GM19438 (cell line): ENCODE measurements around the gene RANGRF.
A peak's percentile ranks its signal among the peaks of the same experiment; 100 is the strongest.
"Not testable (repeated sequence)": the region's sequence is repeated elsewhere in the genome, so short reads cannot be mapped to it uniquely, and the experiment has no call there.

Experiments
- ATAC-seq: cut with Tn5 transposase; IDR thresholded peaks from one replicate; pipeline ENCODE4 v1.9.1; 2021; ENCODE audit warnings: low read depth; ENCODE audit not compliant: unreplicated experiment

RANGRF gene, protein sequence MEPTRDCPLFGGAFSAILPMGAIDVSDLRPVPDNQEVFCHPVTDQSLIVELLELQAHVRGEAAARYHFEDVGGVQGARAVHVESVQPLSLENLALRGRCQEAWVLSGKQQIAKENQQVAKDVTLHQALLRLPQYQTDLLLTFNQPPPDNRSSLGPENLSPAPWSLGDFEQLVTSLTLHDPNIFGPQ

DNA sequence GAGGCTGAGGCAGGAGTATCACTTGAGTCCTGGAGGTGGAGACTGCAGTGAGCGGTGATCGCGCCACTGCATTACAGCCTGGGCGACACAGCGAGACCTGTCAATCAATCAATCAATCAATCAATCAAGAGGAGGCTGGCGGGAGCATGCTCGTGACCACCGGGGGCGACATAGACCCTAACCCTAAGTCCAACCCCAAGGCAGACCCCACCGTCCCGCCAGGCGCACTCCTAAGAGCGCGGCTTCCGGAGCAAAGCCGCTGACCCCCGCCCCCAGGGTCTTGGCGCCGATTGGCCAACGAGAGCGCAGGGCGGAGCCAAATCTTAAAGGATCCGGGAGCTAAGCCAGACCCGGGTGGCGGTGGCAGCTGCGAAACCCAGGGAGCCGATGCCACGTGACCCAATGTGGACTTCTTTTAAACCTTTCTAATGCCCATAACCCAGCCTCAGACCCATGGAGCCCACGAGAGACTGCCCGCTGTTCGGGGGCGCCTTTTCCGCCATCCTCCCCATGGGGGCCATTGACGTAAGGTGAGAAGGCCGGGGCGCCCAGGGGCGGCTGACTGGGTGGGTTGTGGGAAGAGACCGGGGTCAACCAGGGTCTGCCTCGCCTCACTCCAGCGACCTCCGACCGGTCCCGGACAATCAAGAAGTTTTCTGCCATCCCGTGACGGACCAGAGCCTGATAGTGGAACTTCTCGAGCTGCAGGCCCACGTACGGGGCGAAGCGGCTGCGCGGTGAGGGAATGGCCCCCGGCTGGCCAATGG lies at the start of gene RANGRF:
Gene RANGRF, plus strand, starts transcription at position 335 of the 767 bp plus-strand sequence. Its CDS starts 119 bp downstream, at position 454.
- ATAC-seq = peak; percentile 71

DNA sequence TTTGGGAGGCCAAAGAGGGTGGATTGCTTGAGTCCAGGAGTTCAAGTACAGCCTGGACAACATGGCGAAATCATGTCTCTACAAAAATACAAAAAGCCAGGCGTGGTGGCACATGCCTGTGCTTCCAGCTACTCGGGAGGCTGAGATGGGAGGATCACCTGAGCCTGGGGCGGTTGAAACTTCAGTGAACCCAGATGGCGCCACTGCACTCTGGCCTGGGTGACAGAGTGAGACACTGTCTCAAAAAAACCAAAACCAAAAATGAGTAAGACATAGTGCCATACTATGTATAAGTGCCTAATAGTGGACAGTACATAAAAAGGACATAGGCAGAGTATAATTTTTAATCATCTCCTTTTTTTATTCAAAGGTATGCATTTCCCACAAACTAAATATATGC lies 44.6 kb upstream of the RANGRF start:
- no peak for ATAC-seq

GRCh38 chr17:8244768-8245167 lies 43.7 kb upstream of the RANGRF start:
- no peak for ATAC-seq

DNA sequence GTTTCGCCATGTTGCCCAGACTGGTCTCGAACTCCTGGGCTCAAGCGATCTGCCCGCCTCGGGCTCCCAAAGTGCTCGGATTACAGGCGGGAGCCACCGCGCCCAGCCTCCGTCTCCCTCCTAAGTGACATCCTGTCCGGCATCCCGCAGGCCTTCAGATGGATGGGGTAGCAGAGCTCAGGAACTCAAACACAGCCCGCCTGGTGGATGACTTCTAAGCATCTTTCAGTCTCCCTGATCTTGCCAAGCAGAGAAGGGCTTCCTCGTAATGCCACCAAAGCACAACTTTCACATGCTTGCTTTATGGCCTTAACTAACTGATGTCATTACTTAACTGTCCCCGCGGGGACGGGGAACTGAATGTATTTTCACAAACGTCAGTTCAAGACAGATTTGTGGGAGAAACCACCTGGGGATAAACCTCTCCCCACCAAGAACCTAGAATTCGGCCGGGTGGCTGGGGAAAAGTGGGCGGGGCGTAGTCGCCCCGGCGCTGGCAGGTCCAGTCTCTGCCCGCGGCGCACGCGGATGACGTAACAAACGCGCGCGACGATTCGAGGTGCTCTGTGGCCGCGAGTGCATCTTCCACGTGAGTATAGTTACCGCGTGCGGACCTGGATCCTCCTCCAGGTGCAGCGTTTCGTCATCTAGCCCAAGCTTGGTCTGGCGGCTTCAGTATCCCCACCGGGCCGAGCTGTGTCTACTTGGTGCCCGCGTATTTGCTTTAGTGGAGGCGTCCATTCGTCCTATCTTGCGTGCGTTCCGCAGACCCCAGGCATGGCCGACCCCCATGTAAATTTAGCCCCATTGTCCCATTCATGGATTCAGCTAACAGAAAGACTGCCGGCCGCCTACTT lies 39.5 kb upstream of the RANGRF start, which contains the start of gene PFAS:
Gene PFAS, plus strand, starts transcription at position 539 of the 857 bp plus-strand sequence. CDS start 4,649 bp downstream, outside the sequence.
- peak; percentile 44 for ATAC-seq

DNA sequence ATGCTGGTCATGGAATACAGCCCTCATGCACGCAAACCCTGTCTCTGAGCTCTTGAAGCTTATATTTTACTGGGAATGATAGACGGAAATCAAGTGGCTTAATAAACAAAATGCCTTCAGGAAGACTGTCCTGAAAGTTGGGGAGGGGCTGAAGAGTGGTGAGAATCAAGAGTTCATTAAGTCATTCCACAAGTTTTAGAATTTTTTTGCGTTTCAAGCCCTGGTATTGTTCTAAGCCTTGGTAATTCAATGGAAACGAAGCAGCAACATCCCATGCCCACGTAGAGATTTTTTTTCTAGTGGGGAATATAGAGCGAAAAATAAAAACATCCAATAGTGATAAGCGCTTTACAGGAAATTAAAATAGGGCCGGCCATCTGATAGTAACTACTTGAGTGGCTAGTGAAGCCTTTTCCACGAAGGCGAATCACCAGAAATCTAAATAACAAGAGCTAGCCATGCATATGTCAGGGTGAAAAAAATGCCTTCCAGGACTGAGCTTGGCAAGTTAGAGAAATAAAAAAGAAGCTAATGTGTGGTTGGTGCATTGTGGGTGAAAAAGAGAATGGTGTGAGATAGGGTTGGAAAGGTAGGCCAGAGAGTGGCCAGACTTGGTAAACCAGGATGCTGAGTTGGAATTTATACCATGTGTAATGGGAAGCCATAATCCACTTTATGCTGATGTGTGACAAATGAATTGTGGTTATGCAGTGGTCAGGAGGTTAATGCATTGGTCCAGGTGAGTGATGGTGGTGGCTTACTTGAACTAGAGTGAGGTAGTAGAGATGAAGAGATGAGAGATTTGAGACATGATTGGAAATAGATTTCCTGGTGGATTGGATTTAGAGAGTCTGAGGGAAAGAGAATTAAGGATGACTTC lies 38.6 kb upstream of the RANGRF start:
- ATAC-seq = no peak

DNA sequence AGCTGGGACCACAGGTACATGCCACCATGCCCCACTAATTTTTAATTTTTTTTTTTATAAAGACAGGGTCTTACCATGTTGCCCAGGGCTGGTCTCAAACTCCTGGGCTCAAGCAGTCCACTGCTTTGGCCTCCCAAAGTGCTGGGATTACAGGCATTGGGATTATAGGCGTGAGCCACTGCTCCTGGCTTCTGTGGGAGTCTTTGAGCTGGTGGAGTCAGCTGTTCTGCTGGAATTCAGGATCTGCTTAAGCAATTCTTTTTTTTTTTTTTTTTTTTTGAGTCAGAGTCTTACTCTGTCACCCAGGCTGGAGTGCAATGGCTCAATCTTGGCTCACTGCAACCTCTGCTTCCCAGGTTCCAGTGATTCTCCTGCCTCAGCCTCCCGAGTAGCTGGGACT lies 37.1 kb upstream of the RANGRF start:
- ATAC-seq = not testable (repeated sequence)

DNA sequence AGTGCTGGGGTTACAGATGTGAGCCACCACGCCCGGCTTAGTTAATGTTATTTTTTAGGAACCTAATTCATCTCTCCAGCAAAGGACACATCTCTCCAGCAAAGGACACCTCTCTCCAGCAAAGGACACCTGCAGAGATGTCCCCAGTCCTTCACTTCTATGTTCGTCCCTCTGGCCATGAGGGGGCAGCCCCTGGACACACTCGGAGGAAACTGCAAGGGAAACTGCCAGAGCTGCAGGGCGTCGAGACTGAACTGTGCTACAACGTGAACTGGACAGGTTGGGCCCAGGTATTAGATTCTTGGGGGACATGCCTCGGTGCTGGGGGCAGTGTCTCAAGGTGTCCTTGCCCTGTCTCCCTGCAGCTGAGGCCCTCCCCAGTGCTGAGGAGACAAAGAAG lies 34.7 kb upstream of the RANGRF start:
- no peak for ATAC-seq

- ATAC-seq = no peak
These were observed 33.6 kb upstream of the RANGRF start for GRCh38 chr17:8254881-8255280.

DNA sequence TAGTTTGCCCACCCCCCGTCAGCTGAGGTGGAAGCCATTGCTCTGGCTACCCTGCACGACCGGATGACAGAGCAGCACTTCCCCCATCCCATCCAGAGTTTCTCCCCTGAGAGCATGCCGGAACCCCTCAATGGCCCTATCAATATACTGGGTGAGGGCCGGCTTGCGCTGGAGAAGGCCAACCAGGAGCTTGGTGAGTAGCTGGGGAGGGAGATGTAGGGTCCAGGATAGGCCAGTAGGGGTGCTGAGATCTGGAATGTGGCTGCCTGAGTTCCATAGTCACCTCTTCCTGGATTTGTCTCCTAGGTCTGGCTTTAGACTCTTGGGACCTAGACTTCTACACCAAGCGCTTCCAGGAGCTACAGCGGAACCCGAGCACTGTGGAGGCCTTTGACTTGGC lies 33.0 kb upstream of the RANGRF start:
- ATAC-seq = no peak

GRCh38 chr17:8256291-8256690 lies 32.2 kb upstream of the RANGRF start:
- no peak for ATAC-seq

DNA sequence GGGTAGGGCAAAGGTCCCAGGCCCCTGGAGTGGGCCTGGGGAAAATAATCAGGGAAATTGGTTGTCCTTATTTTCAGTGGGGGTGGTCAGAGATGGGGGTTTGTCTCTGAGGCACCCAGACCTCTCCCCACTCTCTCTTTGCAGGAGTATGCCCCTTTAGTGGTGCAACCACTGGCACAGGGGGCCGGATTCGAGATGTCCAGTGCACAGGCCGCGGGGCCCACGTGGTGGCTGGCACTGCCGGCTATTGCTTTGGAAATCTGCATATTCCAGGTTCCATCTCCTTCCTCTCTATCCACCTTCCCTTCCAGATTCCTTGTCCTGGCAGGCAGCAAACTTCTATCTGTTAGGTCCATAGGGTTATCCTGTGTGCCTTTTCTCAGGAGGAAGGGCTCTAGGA lies 31.8 kb upstream of the RANGRF start:
- ATAC-seq = no peak

- ATAC-seq = no peak
These were observed 30.7 kb upstream of the RANGRF start for GRCh38 chr17:8257801-8258200.

DNA sequence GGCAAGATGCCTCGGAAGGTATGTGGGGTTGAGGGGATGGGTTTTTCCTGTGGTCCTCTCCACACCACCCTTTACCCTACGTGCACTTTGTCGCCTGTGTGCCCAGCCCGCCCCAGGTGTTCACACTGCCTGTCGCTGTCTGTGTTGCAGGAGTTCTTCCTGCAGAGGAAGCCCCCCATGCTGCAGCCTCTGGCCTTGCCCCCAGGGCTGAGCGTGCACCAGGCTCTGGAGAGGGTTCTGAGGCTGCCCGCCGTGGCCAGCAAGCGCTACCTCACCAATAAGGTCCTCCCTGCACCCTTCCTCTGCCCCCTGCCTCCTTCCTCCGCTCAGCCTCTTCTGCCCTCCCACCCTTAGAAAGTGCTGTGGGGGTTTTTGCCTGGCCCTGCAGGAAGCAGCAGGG lies 24.1 kb upstream of the RANGRF start:
- no peak for ATAC-seq

GRCh38 chr17:8264836-8265542 lies 23.5 kb upstream of the RANGRF start:
- no peak for ATAC-seq

DNA sequence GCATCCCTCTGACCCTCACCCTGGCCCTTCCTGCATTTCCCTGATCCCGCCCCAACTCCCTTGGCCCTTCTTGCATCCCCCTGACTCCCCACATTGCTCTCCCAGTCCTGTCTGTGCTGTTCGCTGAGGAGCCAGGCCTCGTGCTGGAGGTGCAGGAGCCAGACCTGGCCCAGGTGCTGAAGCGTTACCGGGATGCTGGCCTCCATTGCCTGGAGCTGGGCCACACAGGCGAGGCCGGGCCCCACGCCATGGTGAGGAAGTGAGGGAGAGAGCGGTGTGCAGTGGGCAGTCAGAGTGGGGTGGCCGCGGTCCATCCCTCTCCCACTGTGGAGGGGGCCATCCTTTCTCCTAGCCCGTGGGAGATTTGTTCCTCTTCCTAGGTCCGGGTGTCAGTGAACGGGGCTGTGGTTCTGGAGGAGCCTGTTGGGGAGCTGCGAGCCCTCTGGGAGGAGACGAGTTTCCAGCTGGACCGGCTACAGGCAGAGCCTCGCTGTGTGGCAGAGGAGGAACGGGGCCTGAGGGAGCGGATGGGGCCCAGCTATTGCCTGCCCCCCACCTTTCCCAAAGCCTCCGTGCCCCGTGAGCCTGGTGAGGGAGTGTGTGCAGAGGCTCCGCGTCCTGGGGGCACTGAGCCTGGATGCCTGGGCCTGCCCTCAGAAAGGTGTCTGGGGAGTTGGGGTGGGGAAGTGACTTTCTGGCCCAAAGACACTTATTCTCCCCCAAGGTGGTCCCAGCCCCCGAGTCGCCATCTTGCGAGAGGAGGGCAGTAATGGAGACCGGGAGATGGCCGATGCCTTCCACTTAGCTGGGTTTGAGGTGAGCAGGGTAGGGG lies 21.6 kb upstream of the RANGRF start:
- no peak for ATAC-seq

- no peak for ATAC-seq
These were observed 20.9 kb upstream of the RANGRF start for GRCh38 chr17:8267480-8268147.

- no peak for ATAC-seq
These were observed 19.7 kb upstream of the RANGRF start for GRCh38 chr17:8268550-8269298.

GRCh38 chr17:8272421-8272820 lies 16.0 kb upstream of the RANGRF start:
- ATAC-seq = no peak
